Measurements from ENCODE around the gene EXOC3L1.

The EXOC3L1 gene

DNA sequence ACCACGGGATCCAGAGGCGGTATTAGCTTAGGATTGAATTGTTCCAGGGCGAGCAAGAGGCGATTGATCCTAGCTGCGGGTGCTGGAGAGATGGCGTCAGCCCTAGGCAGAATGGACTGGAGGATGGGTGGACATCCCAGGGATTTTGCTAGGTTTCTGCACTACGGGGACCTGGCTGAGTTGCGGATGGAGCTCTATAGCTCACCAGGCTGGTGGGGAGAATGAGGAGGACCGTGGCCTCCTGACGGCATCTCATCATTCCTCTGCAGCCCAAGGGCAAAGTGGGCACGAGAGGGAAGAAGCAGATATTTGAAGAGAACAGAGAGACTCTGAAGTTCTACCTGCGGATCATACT, 37.6 kb upstream of the EXOC3L1 start:
- TF ChIP-seq CSDC2 (CRISPR knock-in tag; IDR thresholded peaks at IDR 0.05): no peak
- TF ChIP-seq ZFP30 (CRISPR knock-in tag; IDR thresholded peaks at IDR 0.05): no peak
- TF ChIP-seq OSR1 (CRISPR knock-in tag; IDR thresholded peaks at IDR 0.05): no peak
- TF ChIP-seq SNAI2 (CRISPR knock-in tag; IDR thresholded peaks at IDR 0.05): no peak
- no peak for TF ChIP-seq ISL1 (CRISPR knock-in tag; IDR thresholded peaks at IDR 0.05)
- no peak for TF ChIP-seq ZC3H10 (CRISPR knock-in tag; IDR thresholded peaks at IDR 0.05)
- no peak for TF ChIP-seq PATZ1 (CRISPR knock-in tag; IDR thresholded peaks at IDR 0.05; ENCODE audit: borderline replicate concordance)
- no peak for TF ChIP-seq ZNF565 (CRISPR knock-in tag; conservative IDR thresholded peaks at IDR 0.05; ENCODE audit: low read depth)
- TF ChIP-seq, protein P1, sequence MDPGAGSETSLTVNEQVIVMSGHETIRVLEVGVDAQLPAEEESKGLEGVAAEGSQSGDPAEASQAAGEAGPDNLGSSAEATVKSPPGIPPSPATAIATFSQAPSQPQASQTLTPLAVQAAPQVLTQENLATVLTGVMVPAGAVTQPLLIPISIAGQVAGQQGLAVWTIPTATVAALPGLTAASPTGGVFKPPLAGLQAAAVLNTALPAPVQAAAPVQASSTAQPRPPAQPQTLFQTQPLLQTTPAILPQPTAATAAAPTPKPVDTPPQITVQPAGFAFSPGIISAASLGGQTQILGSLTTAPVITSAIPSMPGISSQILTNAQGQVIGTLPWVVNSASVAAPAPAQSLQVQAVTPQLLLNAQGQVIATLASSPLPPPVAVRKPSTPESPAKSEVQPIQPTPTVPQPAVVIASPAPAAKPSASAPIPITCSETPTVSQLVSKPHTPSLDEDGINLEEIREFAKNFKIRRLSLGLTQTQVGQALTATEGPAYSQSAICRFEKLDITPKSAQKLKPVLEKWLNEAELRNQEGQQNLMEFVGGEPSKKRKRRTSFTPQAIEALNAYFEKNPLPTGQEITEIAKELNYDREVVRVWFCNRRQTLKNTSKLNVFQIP (CRISPR knock-in tag; IDR thresholded peaks at IDR 0.05; ENCODE audit: borderline replicate concordance, low read depth): no peak
- ATAC-seq: no peak

DNA sequence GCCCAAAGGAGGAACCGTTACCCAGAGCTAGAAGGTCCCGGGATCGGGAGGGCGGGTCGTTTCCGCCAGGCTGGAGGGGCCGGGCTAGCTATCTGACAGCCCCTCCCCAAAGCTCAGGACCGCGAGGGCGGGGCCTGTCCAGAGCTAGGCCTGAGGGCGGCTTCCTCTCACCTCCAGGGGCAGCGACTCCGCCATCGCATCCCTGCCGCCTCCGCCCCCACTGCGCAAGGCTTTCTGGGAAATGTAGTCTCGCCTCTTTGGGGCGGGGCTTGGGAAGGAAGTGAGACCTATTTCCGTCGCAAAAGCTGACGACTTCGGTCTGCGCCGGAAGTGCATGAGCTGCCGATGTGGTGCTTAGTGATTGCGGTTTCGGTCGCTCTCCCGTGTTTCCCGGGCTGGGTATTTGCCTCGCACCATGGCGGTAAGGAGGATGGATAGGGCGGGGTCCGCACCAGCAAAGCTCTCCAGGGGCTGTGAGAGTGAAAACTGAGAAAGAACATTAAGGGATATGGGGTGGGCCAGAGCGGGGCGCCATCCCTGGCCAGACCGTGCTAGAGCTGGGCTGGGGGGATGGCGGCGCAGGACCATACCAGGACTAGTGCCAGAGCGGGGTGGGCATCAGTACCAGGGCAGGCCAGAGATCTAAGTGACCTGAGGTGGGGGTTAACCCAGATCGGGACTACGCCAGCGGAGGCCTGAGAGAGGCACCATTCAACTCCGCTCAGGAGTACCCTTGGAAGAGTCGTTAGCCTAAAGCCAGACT, 37.0 kb upstream of the EXOC3L1 start, which contains the start of gene TMEM208:
Gene TMEM208 (plus strand): TSS at position 327 of the 763 bp plus-strand sequence. CDS start 89 bp downstream, at position 416.
- no peak for TF ChIP-seq ZNF8 (CRISPR knock-in tag; IDR thresholded peaks at IDR 0.05)
- ATAC-seq: peak; percentile 97

- TF ChIP-seq GLIS3 (CRISPR knock-in tag; IDR thresholded peaks at IDR 0.05) (no peak), ARNTL (CRISPR knock-in tag; IDR thresholded peaks at IDR 0.05; ENCODE audit: borderline replicate concordance, low read depth) (no peak), PATZ1 (CRISPR knock-in tag; IDR thresholded peaks at IDR 0.05; ENCODE audit: borderline replicate concordance) (no peak), ISL1 (CRISPR knock-in tag; IDR thresholded peaks at IDR 0.05) (no peak)
These were observed 36.4 kb upstream of the EXOC3L1 start for GRCh38 chr16:67226295-67226803.

DNA sequence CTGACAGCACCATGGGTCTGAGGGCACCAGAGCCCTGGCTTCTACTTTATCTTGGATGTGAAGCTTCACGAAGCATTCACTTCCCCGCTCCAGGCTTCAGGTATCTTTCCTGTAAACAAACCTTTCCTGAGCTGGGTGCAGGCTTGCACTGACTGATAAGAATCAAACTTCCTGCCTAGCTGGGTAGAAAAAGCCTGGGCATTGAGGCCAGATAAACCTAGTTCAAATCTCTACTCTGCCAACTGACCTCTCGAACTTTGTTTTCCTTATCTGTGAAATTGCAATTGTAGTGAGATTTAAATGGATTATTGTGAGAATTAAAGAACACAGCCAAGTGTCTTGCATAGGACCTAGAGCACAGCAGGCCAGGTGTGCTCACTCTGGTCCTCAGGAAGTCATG, 34.1 kb upstream of the EXOC3L1 start:
- TF ChIP-seq ISL1 (CRISPR knock-in tag; IDR thresholded peaks at IDR 0.05) (no peak), OSR1 (CRISPR knock-in tag; IDR thresholded peaks at IDR 0.05) (no peak), GLIS3 (CRISPR knock-in tag; IDR thresholded peaks at IDR 0.05) (no peak), ZFP3 (CRISPR knock-in tag; IDR thresholded peaks at IDR 0.05) (no peak), SNAI2 (CRISPR knock-in tag; IDR thresholded peaks at IDR 0.05) (no peak), PPARA (CRISPR knock-in tag; IDR thresholded peaks at IDR 0.05; ENCODE audit: borderline replicate concordance) (no peak), CREB5 (CRISPR knock-in tag; IDR thresholded peaks at IDR 0.05; ENCODE audit: low read depth) (no peak), TOX (CRISPR knock-in tag; IDR thresholded peaks at IDR 0.05; ENCODE audit: borderline replicate concordance) (no peak), ESRRG (CRISPR knock-in tag; IDR thresholded peaks at IDR 0.05) (no peak)

More at GRCh38 chr16:67226295-67226803, 36.4 kb upstream of the EXOC3L1 start:
- ATAC-seq: peak; percentile 67

GRCh38 chr16:67216612-67217490, 26.9 kb upstream of the EXOC3L1 start:
- ATAC-seq: peak; percentile 13; the same call in 1 of the 3 replicates
- TF ChIP-seq ZC3H10 (CRISPR knock-in tag; IDR thresholded peaks at IDR 0.05) (no peak), ZNF8 (CRISPR knock-in tag; IDR thresholded peaks at IDR 0.05) (no peak), GLIS3 (CRISPR knock-in tag; IDR thresholded peaks at IDR 0.05) (no peak), ZFP30 (CRISPR knock-in tag; IDR thresholded peaks at IDR 0.05) (no peak), ZNF70 (CRISPR knock-in tag; IDR thresholded peaks at IDR 0.05) (no peak), TOX (CRISPR knock-in tag; IDR thresholded peaks at IDR 0.05; ENCODE audit: borderline replicate concordance) (no peak), PATZ1 (CRISPR knock-in tag; IDR thresholded peaks at IDR 0.05; ENCODE audit: borderline replicate concordance) (no peak), CSDC2 (CRISPR knock-in tag; IDR thresholded peaks at IDR 0.05) (no peak)
- TF ChIP-seq, protein P1 (CRISPR knock-in tag; IDR thresholded peaks at IDR 0.05; ENCODE audit: borderline replicate concordance, low read depth): no peak

More for the DNA sequence above, 34.1 kb upstream of the EXOC3L1 start:
- no peak for ATAC-seq

Data from SK-N-SH treated with all-trans-retinoic acid at 6 μM for 48 hours (cell line).